Effector CD4-positive, alpha-beta T cell (primary cell): Measurements from ENCODE around the gene ZNF784.

Experiments used
- DNase-seq: peaks from one replicate; pipeline ENCODE4 v3.0.0-alpha.2; 2020

Gene ZNF784

GRCh38 chr19:55620410-55621204 is 3.8 kb downstream of the ZNF784 start:
- no peak for DNase-seq

- no peak for DNase-seq
These were observed 5.1 kb downstream of the ZNF784 start for GRCh38 chr19:55619286-55619685.

- DNase-seq, result no peak
These were observed 5.9 kb downstream of the ZNF784 start for GRCh38 chr19:55618426-55618825.

GRCh38 chr19:55617426-55617825 is 6.9 kb downstream of the ZNF784 start:
- no peak for DNase-seq

- DNase-seq, result no peak
These were observed 7.9 kb downstream of the ZNF784 start for GRCh38 chr19:55616395-55616875.

- no peak for DNase-seq
These were observed 8.6 kb downstream of the ZNF784 start for GRCh38 chr19:55615543-55616394.

GRCh38 chr19:55614711-55615542 is 9.4 kb downstream of the ZNF784 start:
- DNase-seq, result no peak

- no peak for DNase-seq
These were observed 10.2 kb downstream of the ZNF784 start for GRCh38 chr19:55613930-55614710.

GRCh38 chr19:55613396-55613795 is 11.0 kb downstream of the ZNF784 start:
- DNase-seq, result no peak

GRCh38 chr19:55611983-55612645 is 12.3 kb downstream of the ZNF784 start:
- no peak for DNase-seq

- no peak for DNase-seq
These were observed 12.9 kb downstream of the ZNF784 start for GRCh38 chr19:55611300-55611982.

GRCh38 chr19:55609326-55609725 is 15.0 kb downstream of the ZNF784 start:
- no peak for DNase-seq

GRCh38 chr19:55606817-55607216 is 17.5 kb downstream of the ZNF784 start:
- DNase-seq, result no peak

GRCh38 chr19:55606471-55606787 is 17.9 kb downstream of the ZNF784 start:
- DNase-seq, result no peak

- peak; percentile 59 for DNase-seq
These were observed 18.5 kb downstream of the ZNF784 start, which contains the start of gene ZNF865 for GRCh38 chr19:55605637-55606470. Gene ZNF865, plus strand, starts transcription at chr19:55605647. Its CDS starts 7,972 bp downstream, at chr19:55613619.

- DNase-seq, result peak; percentile 97
These were observed 19.1 kb downstream of the ZNF784 start for GRCh38 chr19:55605207-55605636.

GRCh38 chr19:55603581-55604292 is 20.6 kb downstream of the ZNF784 start:
- no peak for DNase-seq

GRCh38 chr19:55603115-55603514 is 21.3 kb downstream of the ZNF784 start:
- no peak for DNase-seq
